DND-41 (cell line): ENCODE measurements around the gene PSMF1.

Source experiments
- ATAC-seq: fragments of 200-7000 bp; cut with Tn5 transposase; 3 replicates; pipeline ENCODE4 v1.9.1; 2021; ENCODE audit warnings: low read depth; ENCODE audit not compliant: insufficient read depth
- DNase-seq: peaks from one replicate; pipeline ENCODE4 v3.0.0-alpha.2; 2020
- H2AFZ ChIP-seq: 2 replicates; pipeline ENCODE4 v1.6.0; 2012; ENCODE audit warnings: low read depth, low read length
- H3K27ac ChIP-seq: 2 replicates; pipeline ENCODE4 v1.5.1; 2012; ENCODE audit warnings: low read length, inconsistent platforms
- H3K27me3 ChIP-seq: fragments of 200-600 bp; sonication (generic); 2 replicates; pipeline ENCODE4 v1.6.0; 2012; ENCODE audit warnings: low read length, mild to moderate bottlenecking, inconsistent platforms; ENCODE audit not compliant: insufficient read depth, poor library complexity
- H3K36me3 ChIP-seq: 2 replicates; pipeline ENCODE4 v1.5.1; 2012; ENCODE audit warnings: low read length, inconsistent platforms; ENCODE audit not compliant: insufficient read depth
- H3K4me1 ChIP-seq: 2 replicates; pipeline ENCODE4 v1.5.1; 2012; ENCODE audit warnings: mild to moderate bottlenecking, low read length; ENCODE audit not compliant: insufficient read depth
- H3K4me2 ChIP-seq: 2 replicates; pipeline ENCODE4 v1.6.0; 2012; ENCODE audit warnings: mild to moderate bottlenecking, moderate library complexity, low read length, inconsistent platforms; ENCODE audit not compliant: insufficient read depth
- H3K4me3 ChIP-seq, 2 experiments: fragments of 200-600 bp in 1 of 2; shearing (Covaris generic) in 1 of 2; 2 replicates each; pipeline ENCODE4 v1.5.1; 2012 to 2016; ENCODE audit warnings: inconsistent platforms in 2 of 2, low read length in 2 of 2, mild to moderate bottlenecking in 2 of 2, low read depth in 1 of 2, moderate library complexity in 1 of 2
- H3K79me2 ChIP-seq: 2 replicates; pipeline ENCODE4 v1.6.0; 2012; ENCODE audit warnings: low read length, inconsistent platforms; ENCODE audit not compliant: insufficient read depth
- H3K9ac ChIP-seq: 2 replicates; pipeline ENCODE4 v1.6.0; 2012; ENCODE audit warnings: low read depth, mild to moderate bottlenecking, inconsistent platforms, low read length, moderate library complexity
- H3K9me3 ChIP-seq: 2 replicates; pipeline ENCODE4 v1.5.1; 2012; ENCODE audit warnings: low read length, moderate library complexity, mild to moderate bottlenecking, inconsistent platforms; ENCODE audit not compliant: insufficient read depth, severe bottlenecking
- H4K20me1 ChIP-seq: 2 replicates; pipeline ENCODE4 v1.6.0; 2012; ENCODE audit warnings: low read length; ENCODE audit not compliant: insufficient read depth
- EZH2 ChIP-seq: IDR thresholded peaks from 3 replicates; pipeline ENCODE4 v1.6.1; 2012; ENCODE audit warnings: borderline replicate concordance, low read depth, mild to moderate bottlenecking, moderate library complexity, low read length, inconsistent platforms; ENCODE audit not compliant: severe bottlenecking
- TF ChIP-seq, protein P1 (sequence below): IDR thresholded peaks from 2 replicates; pipeline ENCODE4 v1.5.1; 2012; ENCODE audit warnings: borderline replicate concordance, low read length, moderate library complexity, mild to moderate bottlenecking; ENCODE audit not compliant: poor library complexity, severe bottlenecking; ENCODE audit errors: extremely low read depth

PSMF1 gene

DNA sequence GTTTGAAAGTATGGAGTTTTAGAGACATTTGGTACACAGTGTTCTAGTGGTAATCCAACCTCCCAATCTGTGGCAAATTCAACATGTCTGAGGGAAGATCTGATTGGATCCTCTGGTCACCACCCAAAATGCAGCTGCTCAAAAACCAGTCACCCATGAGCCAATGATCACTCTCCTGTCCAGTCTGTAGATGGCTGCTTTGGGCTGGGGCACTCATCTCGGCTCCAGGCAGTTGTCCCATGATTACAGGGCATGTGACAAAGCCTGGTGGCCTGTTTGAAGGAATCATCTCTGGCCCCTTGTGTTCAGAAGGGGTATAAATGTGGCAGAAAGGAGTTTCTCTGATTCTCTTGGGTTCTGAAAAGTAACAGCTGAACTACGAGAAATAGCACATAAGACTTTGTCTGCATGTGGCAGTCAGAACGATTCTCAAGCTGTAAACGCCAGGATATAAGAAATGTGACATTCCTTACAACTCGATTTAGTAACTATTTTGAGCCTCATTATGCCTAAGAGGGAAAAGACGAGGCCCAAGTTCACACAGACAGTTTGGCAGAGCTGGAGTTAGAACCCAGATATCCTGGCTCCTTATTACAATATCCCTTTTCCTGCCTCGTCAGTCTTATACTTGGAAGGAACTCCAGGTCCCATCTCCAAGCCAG, 80.9 kb downstream of the PSMF1 start:
- H3K4me2 ChIP-seq, result no peak overlapping the region
- no peaks in the 10 kb centered on the region for H3K27me3 ChIP-seq
- H3K27ac ChIP-seq, result no peak overlapping the region
- no peaks in the 10 kb centered on the region for H3K79me2 ChIP-seq
- no peak overlapping the region for H3K9ac ChIP-seq
- H3K4me1 ChIP-seq, result no peaks in the 10 kb centered on the region
- H3K9me3 ChIP-seq, result peaks cover 2% of the 10 kb centered on the region
- H3K4me3 ChIP-seq, result no peak overlapping the region
- no peak overlapping the region for H2AFZ ChIP-seq
- DNase-seq (no peak), ATAC-seq (no peak)
- H4K20me1 ChIP-seq, result 0 out of 2 replicates have a peak, but pooled peaks cover 4% of the 10 kb centered on the region
- no peaks in the 10 kb centered on the region for H3K36me3 ChIP-seq
- TF ChIP-seq, protein P1, sequence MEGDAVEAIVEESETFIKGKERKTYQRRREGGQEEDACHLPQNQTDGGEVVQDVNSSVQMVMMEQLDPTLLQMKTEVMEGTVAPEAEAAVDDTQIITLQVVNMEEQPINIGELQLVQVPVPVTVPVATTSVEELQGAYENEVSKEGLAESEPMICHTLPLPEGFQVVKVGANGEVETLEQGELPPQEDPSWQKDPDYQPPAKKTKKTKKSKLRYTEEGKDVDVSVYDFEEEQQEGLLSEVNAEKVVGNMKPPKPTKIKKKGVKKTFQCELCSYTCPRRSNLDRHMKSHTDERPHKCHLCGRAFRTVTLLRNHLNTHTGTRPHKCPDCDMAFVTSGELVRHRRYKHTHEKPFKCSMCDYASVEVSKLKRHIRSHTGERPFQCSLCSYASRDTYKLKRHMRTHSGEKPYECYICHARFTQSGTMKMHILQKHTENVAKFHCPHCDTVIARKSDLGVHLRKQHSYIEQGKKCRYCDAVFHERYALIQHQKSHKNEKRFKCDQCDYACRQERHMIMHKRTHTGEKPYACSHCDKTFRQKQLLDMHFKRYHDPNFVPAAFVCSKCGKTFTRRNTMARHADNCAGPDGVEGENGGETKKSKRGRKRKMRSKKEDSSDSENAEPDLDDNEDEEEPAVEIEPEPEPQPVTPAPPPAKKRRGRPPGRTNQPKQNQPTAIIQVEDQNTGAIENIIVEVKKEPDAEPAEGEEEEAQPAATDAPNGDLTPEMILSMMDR, result no peak
- no peak for TF ChIP-seq EZH2

GRCh38 chr20:1199964-1200363, 81.6 kb downstream of the PSMF1 start:
- Histone ChIP-seq H3K4me2 (no peak overlapping the region), H3K27me3 (no peaks in the 10 kb centered on the region), H3K4me1 (no peaks in the 10 kb centered on the region), H3K9ac (no peak overlapping the region), H3K36me3 (no peaks in the 10 kb centered on the region), H3K9me3 (peaks cover 2% of the 10 kb centered on the region), H3K79me2 (no peaks in the 10 kb centered on the region), H2AFZ (no peak overlapping the region), H3K4me3 (no peak overlapping the region), H4K20me1 (0 out of 2 replicates have a peak, but pooled peaks cover 4% of the 10 kb centered on the region), H3K27ac (no peak overlapping the region)
- DNase-seq (no peak), ATAC-seq (0 out of 3 replicates have a peak, but pooled peaks have one; percentile 40)
- no peak for TF ChIP-seq EZH2
- TF ChIP-seq, protein P1, result no peak

GRCh38 chr20:1202762-1203504, 84.5 kb downstream of the PSMF1 start, which contains the start of gene C20orf202:
Gene C20orf202 (plus strand): TSS chr20:1203454. CDS start chr20:1203586, 132 bp downstream.
- no peaks in the 10 kb centered on the region for H3K27me3 ChIP-seq
- no peaks in the 10 kb centered on the region for H3K79me2 ChIP-seq
- no peak for DNase-seq
- H3K9me3 ChIP-seq, result no peaks in the 10 kb centered on the region
- no peak within 1 kb of the TSS for H3K27ac ChIP-seq
- TF ChIP-seq EZH2, result no peak
- TF ChIP-seq, protein P1, result no peak
- H3K36me3 ChIP-seq, result no peaks in the 10 kb centered on the region
- H3K4me1 ChIP-seq, result no peaks in the 10 kb centered on the region
- no peak within 1 kb of the TSS for H3K4me2 ChIP-seq
- ATAC-seq, result no peak
- no peaks in the 10 kb centered on the region for H4K20me1 ChIP-seq
- H3K4me3 ChIP-seq, result no peak within 1 kb of the TSS
- no peak within 1 kb of the TSS for H2AFZ ChIP-seq
- H3K9ac ChIP-seq, result no peak within 1 kb of the TSS
